ENCODE measurements around the gene ZSWIM5. TPM values are rescaled to one million over a fixed set of nuclear protein-coding genes. Genes with fewer than 3 reads are reported as not detected.
"Not testable (repeated sequence)": the region's sequence is repeated elsewhere in the genome, so short reads cannot be mapped to it uniquely, and the experiment has no call there.

ZSWIM5 gene
- total RNA-seq, 1 donor from 2014 or later, result 0.79 TPM

GRCh38 chr1:45172005-45172404, 34.4 kb downstream of the ZSWIM5 start:
- Mint-ChIP-seq H3K27me3 (ENCODE audit: low read depth, unreplicated experiment) (no peaks in the 10 kb centered on the region), H3K36me3 (ENCODE audit: low read depth, unreplicated experiment) (no peaks in the 10 kb centered on the region), H3K4me3 (ENCODE audit: unreplicated experiment) (no peak overlapping the region), H3K4me1 (ENCODE audit: low read depth, unreplicated experiment) (no peaks in the 10 kb centered on the region), H3K27ac (ENCODE audit: unreplicated experiment) (no peak overlapping the region), H3K9me3 (ENCODE audit: unreplicated experiment) (peaks cover 7% of the 10 kb centered on the region)
- no peak overlapping the region for H2AFZ ChIP-seq (ENCODE audit: low read depth, low read length)
- H3K79me2 ChIP-seq (ENCODE audit: insufficient read depth, low read length), result no peaks in the 10 kb centered on the region
- FAIRE-seq (no peak), DNase-seq (ENCODE audit: low read depth) (no peak)
- no peak overlapping the region for H3K9ac ChIP-seq (ENCODE audit: low read length)
- H3K36me3 ChIP-seq (ENCODE audit: insufficient read depth, low read length), result no peaks in the 10 kb centered on the region
- no peaks in the 10 kb centered on the region for H4K20me1 ChIP-seq (ENCODE audit: insufficient read depth, low read length)
- no peaks in the 10 kb centered on the region for H3K4me1 ChIP-seq (ENCODE audit: insufficient read depth, low read length)
- H3K4me3 ChIP-seq (ENCODE audit: insufficient read depth, low read depth, low read length), result no peak overlapping the region
- H3K27ac ChIP-seq (ENCODE audit: low read depth, low read length), result no peak overlapping the region
- H3K27me3 ChIP-seq (ENCODE audit: insufficient read depth, low read length), result no peaks in the 10 kb centered on the region
- H3K9me3 ChIP-seq (ENCODE audit: insufficient read depth, low read depth, low read length), result no peaks in the 10 kb centered on the region
- TF ChIP-seq CTCF (IDR thresholded peaks at IDR 0.05; ENCODE audit: insufficient read depth, low read depth, low read length) (no peak), EZH2 (IDR thresholded peaks at IDR 0.05; ENCODE audit: insufficient read depth, low read length) (no peak)
- H3K4me2 ChIP-seq (ENCODE audit: low read length), result no peak overlapping the region

GRCh38 chr1:45171575-45171974, 34.8 kb downstream of the ZSWIM5 start:
- Mint-ChIP-seq H3K27ac (ENCODE audit: unreplicated experiment) (no peak overlapping the region), H3K27me3 (ENCODE audit: low read depth, unreplicated experiment) (no peaks in the 10 kb centered on the region), H3K4me3 (ENCODE audit: unreplicated experiment) (no peak overlapping the region), H3K36me3 (ENCODE audit: low read depth, unreplicated experiment) (no peaks in the 10 kb centered on the region), H3K4me1 (ENCODE audit: low read depth, unreplicated experiment) (no peaks in the 10 kb centered on the region), H3K9me3 (ENCODE audit: unreplicated experiment) (peaks cover 4% of the 10 kb centered on the region)
- Histone ChIP-seq H3K9me3 (ENCODE audit: insufficient read depth, low read depth, low read length) (no peaks in the 10 kb centered on the region), H2AFZ (ENCODE audit: low read depth, low read length) (no peak overlapping the region), H3K4me1 (ENCODE audit: insufficient read depth, low read length) (no peaks in the 10 kb centered on the region), H4K20me1 (ENCODE audit: insufficient read depth, low read length) (no peaks in the 10 kb centered on the region), H3K9ac (ENCODE audit: low read length) (no peak overlapping the region), H3K4me2 (ENCODE audit: low read length) (no peak overlapping the region), H3K79me2 (ENCODE audit: insufficient read depth, low read length) (no peaks in the 10 kb centered on the region), H3K36me3 (ENCODE audit: insufficient read depth, low read length) (no peaks in the 10 kb centered on the region), H3K27ac (ENCODE audit: low read depth, low read length) (no peak overlapping the region), H3K4me3 (ENCODE audit: insufficient read depth, low read depth, low read length) (no peak overlapping the region), H3K27me3 (ENCODE audit: insufficient read depth, low read length) (no peaks in the 10 kb centered on the region)
- no peak for DNase-seq (ENCODE audit: low read depth)
- no peak for TF ChIP-seq CTCF (IDR thresholded peaks at IDR 0.05; ENCODE audit: insufficient read depth, low read depth, low read length)
- TF ChIP-seq EZH2 (IDR thresholded peaks at IDR 0.05; ENCODE audit: insufficient read depth, low read length), result no peak
- FAIRE-seq, result no peak

- Histone ChIP-seq H3K79me2 (ENCODE audit: insufficient read depth, low read length) (no peaks in the 10 kb centered on the region), H3K9me3 (ENCODE audit: insufficient read depth, low read depth, low read length) (no peaks in the 10 kb centered on the region), H2AFZ (ENCODE audit: low read depth, low read length) (no peak overlapping the region), H3K36me3 (ENCODE audit: insufficient read depth, low read length) (no peaks in the 10 kb centered on the region), H3K4me2 (ENCODE audit: low read length) (no peak overlapping the region), H4K20me1 (ENCODE audit: insufficient read depth, low read length) (no peaks in the 10 kb centered on the region), H3K4me3 (ENCODE audit: insufficient read depth, low read depth, low read length) (no peak overlapping the region), H3K27me3 (ENCODE audit: insufficient read depth, low read length) (no peaks in the 10 kb centered on the region), H3K27ac (ENCODE audit: low read depth, low read length) (no peak overlapping the region), H3K4me1 (ENCODE audit: insufficient read depth, low read length) (no peaks in the 10 kb centered on the region), H3K9ac (ENCODE audit: low read length) (no peak overlapping the region)
- DNase-seq (ENCODE audit: low read depth) (no peak), FAIRE-seq (no peak)
- Mint-ChIP-seq H3K36me3 (ENCODE audit: low read depth, unreplicated experiment) (no peaks in the 10 kb centered on the region), H3K4me1 (ENCODE audit: low read depth, unreplicated experiment) (no peaks in the 10 kb centered on the region), H3K27ac (ENCODE audit: unreplicated experiment) (no peak overlapping the region), H3K27me3 (ENCODE audit: low read depth, unreplicated experiment) (no peaks in the 10 kb centered on the region), H3K9me3 (ENCODE audit: unreplicated experiment) (peaks cover 4% of the 10 kb centered on the region), H3K4me3 (ENCODE audit: unreplicated experiment) (no peak overlapping the region)
- TF ChIP-seq EZH2 (IDR thresholded peaks at IDR 0.05; ENCODE audit: insufficient read depth, low read length) (no peak), CTCF (IDR thresholded peaks at IDR 0.05; ENCODE audit: insufficient read depth, low read depth, low read length) (no peak)
These were observed 36.2 kb downstream of the ZSWIM5 start for GRCh38 chr1:45170151-45170742.

- not testable (repeated sequence) for H3K27me3 ChIP-seq (ENCODE audit: insufficient read depth, low read length); H3K27me3 Mint-ChIP-seq (ENCODE audit: low read depth, unreplicated experiment); H3K79me2 ChIP-seq (ENCODE audit: insufficient read depth, low read length); H4K20me1 ChIP-seq (ENCODE audit: insufficient read depth, low read length); H3K4me1 Mint-ChIP-seq (ENCODE audit: low read depth, unreplicated experiment); H3K4me2 ChIP-seq (ENCODE audit: low read length); FAIRE-seq; H3K4me3 ChIP-seq (ENCODE audit: insufficient read depth, low read depth, low read length); H3K36me3 Mint-ChIP-seq (ENCODE audit: low read depth, unreplicated experiment); DNase-seq (ENCODE audit: low read depth); H3K27ac ChIP-seq (ENCODE audit: low read depth, low read length); H3K36me3 ChIP-seq (ENCODE audit: insufficient read depth, low read length); H3K27ac Mint-ChIP-seq (ENCODE audit: unreplicated experiment); H3K4me1 ChIP-seq (ENCODE audit: insufficient read depth, low read length); H3K9me3 ChIP-seq (ENCODE audit: insufficient read depth, low read depth, low read length); H3K9ac ChIP-seq (ENCODE audit: low read length); H3K4me3 Mint-ChIP-seq (ENCODE audit: unreplicated experiment); H2AFZ ChIP-seq (ENCODE audit: low read depth, low read length)
- H3K9me3 Mint-ChIP-seq (ENCODE audit: unreplicated experiment), result peaks cover 15% of the 10 kb centered on the region
These were observed 38.5 kb downstream of the ZSWIM5 start for GRCh38 chr1:45167947-45168346.

All from astrocyte (in vitro differentiated cells and primary cell).